Measurements from ENCODE around the gene MAS1.

MAS1 gene

GRCh38 chr6:159933077-159933476 is 42.3 kb downstream of the MAS1 start:
- Histone ChIP-seq H3F3A (ENCODE audit: control insufficient read depth, insufficient read depth) (no peaks in the 10 kb centered on the region), H4K20me1 (ENCODE audit: control insufficient read depth, insufficient read depth, low read depth, low read length) (no peaks in the 10 kb centered on the region), H3K79me2 (ENCODE audit: control insufficient read depth, low read length) (no peaks in the 10 kb centered on the region), H3K27ac (ENCODE audit: low read depth, low read length) (no peak overlapping the region), H3K4me1 (ENCODE audit: control insufficient read depth, low read length) (peaks cover 11% of the 10 kb centered on the region), H3K4me2 (ENCODE audit: low read length) (no peak overlapping the region), H3K9me3 (ENCODE audit: control insufficient read depth, insufficient read depth, low read length) (no peaks in the 10 kb centered on the region), H3K9me2 (replicated peaks; ENCODE audit: control insufficient read depth, low read length) (no peaks in the 10 kb centered on the region), H3K36me3 (ENCODE audit: control insufficient read depth, low read length) (no peaks in the 10 kb centered on the region), H3K27me3 (ENCODE audit: control insufficient read depth, low read length) (peaks cover 11% of the 10 kb centered on the region), H3K4me3 (ENCODE audit: low read length) (no peak overlapping the region)
- TF ChIP-seq EZH2phosphoT487 (IDR thresholded peaks at IDR 0.05; ENCODE audit: borderline replicate concordance, low read length) = no peak

GRCh38 chr6:159934181-159934580 is 43.4 kb downstream of the MAS1 start:
- Histone ChIP-seq H3K27me3 (ENCODE audit: control insufficient read depth, low read length) (peaks cover 11% of the 10 kb centered on the region), H4K20me1 (ENCODE audit: control insufficient read depth, insufficient read depth, low read depth, low read length) (no peaks in the 10 kb centered on the region), H3K9me3 (ENCODE audit: control insufficient read depth, insufficient read depth, low read length) (no peaks in the 10 kb centered on the region), H3K4me1 (ENCODE audit: control insufficient read depth, low read length) (peaks cover 11% of the 10 kb centered on the region), H3F3A (ENCODE audit: control insufficient read depth, insufficient read depth) (no peaks in the 10 kb centered on the region), H3K36me3 (ENCODE audit: control insufficient read depth, low read length) (no peaks in the 10 kb centered on the region), H3K4me2 (ENCODE audit: low read length) (no peak overlapping the region), H3K27ac (ENCODE audit: low read depth, low read length) (no peak overlapping the region), H3K79me2 (ENCODE audit: control insufficient read depth, low read length) (no peaks in the 10 kb centered on the region), H3K9me2 (replicated peaks; ENCODE audit: control insufficient read depth, low read length) (no peaks in the 10 kb centered on the region), H3K4me3 (ENCODE audit: low read length) (no peak overlapping the region)
- TF ChIP-seq EZH2phosphoT487 (IDR thresholded peaks at IDR 0.05; ENCODE audit: borderline replicate concordance, low read length) (no peak), CTCF (IDR thresholded peaks at IDR 0.05; ENCODE audit: low read depth, low read length, poor library complexity, severe bottlenecking) (no peak)

- H3F3A ChIP-seq (ENCODE audit: control insufficient read depth, insufficient read depth) = no peaks in the 10 kb centered on the region
- no peak for TF ChIP-seq CTCF (IDR thresholded peaks at IDR 0.05; ENCODE audit: low read depth, low read length, poor library complexity, severe bottlenecking)
- no peak for TF ChIP-seq EZH2phosphoT487 (IDR thresholded peaks at IDR 0.05; ENCODE audit: borderline replicate concordance, low read length)
- no peaks in the 10 kb centered on the region for H4K20me1 ChIP-seq (ENCODE audit: control insufficient read depth, insufficient read depth, low read depth, low read length)
- H3K27ac ChIP-seq (ENCODE audit: low read depth, low read length) = no peak overlapping the region
- no peaks in the 10 kb centered on the region for H3K9me2 ChIP-seq (replicated peaks; ENCODE audit: control insufficient read depth, low read length)
- H3K4me1 ChIP-seq (ENCODE audit: control insufficient read depth, low read length) = peaks cover 3% of the 10 kb centered on the region
- no peaks in the 10 kb centered on the region for H3K79me2 ChIP-seq (ENCODE audit: control insufficient read depth, low read length)
- no peak overlapping the region for H3K4me3 ChIP-seq (ENCODE audit: low read length)
- H3K4me2 ChIP-seq (ENCODE audit: low read length) = no peak overlapping the region
- H3K27me3 ChIP-seq (ENCODE audit: control insufficient read depth, low read length) = peaks cover 11% of the 10 kb centered on the region
- H3K9me3 ChIP-seq (ENCODE audit: control insufficient read depth, insufficient read depth, low read length) = no peaks in the 10 kb centered on the region
- no peaks in the 10 kb centered on the region for H3K36me3 ChIP-seq (ENCODE audit: control insufficient read depth, low read length)
Measured at GRCh38 chr6:159935065-159935464, 44.3 kb downstream of the MAS1 start.

- H4K20me1 ChIP-seq (ENCODE audit: control insufficient read depth, insufficient read depth, low read depth, low read length) = no peaks in the 10 kb centered on the region
- H3K27me3 ChIP-seq (ENCODE audit: control insufficient read depth, low read length) = peaks cover 11% of the 10 kb centered on the region
- H3K4me2 ChIP-seq (ENCODE audit: low read length) = no peak overlapping the region
- H3K4me3 ChIP-seq (ENCODE audit: low read length) = no peak overlapping the region
- no peak overlapping the region for H3K27ac ChIP-seq (ENCODE audit: low read depth, low read length)
- no peaks in the 10 kb centered on the region for H3K4me1 ChIP-seq (ENCODE audit: control insufficient read depth, low read length)
- H3K9me3 ChIP-seq (ENCODE audit: control insufficient read depth, insufficient read depth, low read length) = no peaks in the 10 kb centered on the region
- no peaks in the 10 kb centered on the region for H3K36me3 ChIP-seq (ENCODE audit: control insufficient read depth, low read length)
- no peak for TF ChIP-seq EZH2phosphoT487 (IDR thresholded peaks at IDR 0.05; ENCODE audit: borderline replicate concordance, low read length)
- no peak for TF ChIP-seq CTCF (IDR thresholded peaks at IDR 0.05; ENCODE audit: low read depth, low read length, poor library complexity, severe bottlenecking)
- no peaks in the 10 kb centered on the region for H3K9me2 ChIP-seq (replicated peaks; ENCODE audit: control insufficient read depth, low read length)
- no peaks in the 10 kb centered on the region for H3K79me2 ChIP-seq (ENCODE audit: control insufficient read depth, low read length)
- H3F3A ChIP-seq (ENCODE audit: control insufficient read depth, insufficient read depth) = no peaks in the 10 kb centered on the region
Measured at GRCh38 chr6:159935633-159936032, 44.8 kb downstream of the MAS1 start.
